GM23338 (cell line): ENCODE measurements around the gene KIFC3. TPM values are rescaled to one million over a fixed set of nuclear protein-coding genes. Genes with fewer than 3 reads are reported as not detected.

ENCODE experiments used
- CREB1 ChIP-seq: fragments of 250-450 bp; sonication (Bioruptor Pico); IDR thresholded peaks from 2 replicates; pipeline ENCODE4 v1.5.0; 2020; ENCODE audit warnings: low read depth, mild to moderate bottlenecking, moderate library complexity
- EZH2 ChIP-seq: fragments of 200-600 bp; sonication (generic); IDR thresholded peaks from one replicate; pipeline ENCODE4 v1.8.0; 2017; ENCODE audit warnings: antibody characterized with exemption, mild to moderate bottlenecking, low read depth; ENCODE audit not compliant: unreplicated experiment
- EZH2phosphoT487 ChIP-seq: fragments of 200-600 bp; sonication (generic); IDR thresholded peaks from one replicate; pipeline ENCODE4 v1.8.1; 2018; ENCODE audit warnings: antibody characterized with exemption; ENCODE audit not compliant: unreplicated experiment
- JUNB ChIP-seq: IDR thresholded peaks from one replicate; pipeline ENCODE4 v1.6.1; 2016; ENCODE audit warnings: antibody characterized with exemption; ENCODE audit not compliant: unreplicated experiment
- STAT1 ChIP-seq: IDR thresholded peaks from one replicate; pipeline ENCODE4 v1.6.1; 2016; ENCODE audit warnings: antibody characterized with exemption; ENCODE audit not compliant: unreplicated experiment
- ZNF114 ChIP-seq: fragments of 250-450 bp; sonication (Bioruptor Pico); IDR thresholded peaks from 2 replicates; pipeline ENCODE4 v1.5.0; 2020; ENCODE audit warnings: mild to moderate bottlenecking, moderate library complexity
- ZNF331 ChIP-seq: fragments of 250-450 bp; sonication (Bioruptor Pico); IDR thresholded peaks from 2 replicates; pipeline ENCODE4 v1.5.0; 2020; ENCODE audit warnings: low read depth, mild to moderate bottlenecking, moderate library complexity
- ZNF462 ChIP-seq: fragments of 250-450 bp; sonication (Bioruptor Pico); IDR thresholded peaks from 2 replicates; pipeline ENCODE4 v1.5.0; 2020; ENCODE audit warnings: mild to moderate bottlenecking, moderate library complexity
- polyA plus RNA-seq: library from polyadenylated mRNA; unstranded; fragments of >200 nt; fragmentation: Nextera tagmentation; extraction: Ambion mirVana; gene quantifications from 2 replicates; pipeline ENCODE4 v1.2.1, GENCODE V29; 2016
- total RNA-seq: library from RNA; depleted of rRNA; stranded (reverse); fragments of >200 nt; shearing (Covaris generic); gene quantifications from 2 replicates; pipeline ENCODE4 v1.2.3, GENCODE V29; 2014
- TF ChIP-seq, protein P1 (sequence below): IDR thresholded peaks from one replicate; pipeline ENCODE4 v1.6.1; 2018; ENCODE audit warnings: antibody characterized with exemption; ENCODE audit not compliant: unreplicated experiment

Gene KIFC3
- total and polyA plus RNA-seq, 2 experiments from 2014 or later: 4.4 to 12.5 TPM

DNA sequence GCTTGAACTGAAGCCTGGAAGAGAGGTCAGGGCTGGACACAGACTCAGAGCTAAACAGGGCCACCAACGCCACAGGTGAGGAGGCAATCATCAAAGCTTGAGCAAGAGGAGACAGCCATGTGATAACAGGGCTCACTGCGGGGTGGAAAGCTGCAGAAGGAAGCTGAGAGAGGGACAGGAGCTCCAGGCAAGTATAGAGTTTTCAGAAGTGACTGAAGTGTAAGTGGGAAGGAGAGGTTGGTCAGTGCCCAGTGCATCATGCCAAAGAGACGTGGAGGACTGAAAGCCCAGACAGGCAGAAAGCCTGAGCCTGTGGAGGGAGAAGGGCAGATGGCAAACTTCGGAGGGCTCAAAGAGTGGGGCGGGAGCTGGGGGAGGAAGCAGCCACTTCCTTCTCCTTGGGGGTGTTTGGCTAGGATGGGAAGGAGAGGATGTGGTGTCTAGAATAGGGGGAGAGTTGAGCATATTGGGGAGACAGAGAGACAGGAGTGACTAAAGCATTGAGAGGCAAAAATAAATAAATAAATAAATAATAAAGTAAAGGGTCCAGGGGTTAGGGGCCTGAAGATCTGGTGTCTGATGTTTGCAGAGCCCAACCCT, 2.6 kb downstream of the KIFC3 start (continued):
- TF ChIP-seq ZNF462 (no peak), ZNF331 (CRISPR knock-in tag) (no peak), EZH2 (no peak), EZH2phosphoT487 (no peak), STAT1 (no peak), ZNF114 (CRISPR knock-in tag) (no peak), CREB1 (CRISPR knock-in tag) (no peak), JUNB (no peak)
- TF ChIP-seq, protein P1, sequence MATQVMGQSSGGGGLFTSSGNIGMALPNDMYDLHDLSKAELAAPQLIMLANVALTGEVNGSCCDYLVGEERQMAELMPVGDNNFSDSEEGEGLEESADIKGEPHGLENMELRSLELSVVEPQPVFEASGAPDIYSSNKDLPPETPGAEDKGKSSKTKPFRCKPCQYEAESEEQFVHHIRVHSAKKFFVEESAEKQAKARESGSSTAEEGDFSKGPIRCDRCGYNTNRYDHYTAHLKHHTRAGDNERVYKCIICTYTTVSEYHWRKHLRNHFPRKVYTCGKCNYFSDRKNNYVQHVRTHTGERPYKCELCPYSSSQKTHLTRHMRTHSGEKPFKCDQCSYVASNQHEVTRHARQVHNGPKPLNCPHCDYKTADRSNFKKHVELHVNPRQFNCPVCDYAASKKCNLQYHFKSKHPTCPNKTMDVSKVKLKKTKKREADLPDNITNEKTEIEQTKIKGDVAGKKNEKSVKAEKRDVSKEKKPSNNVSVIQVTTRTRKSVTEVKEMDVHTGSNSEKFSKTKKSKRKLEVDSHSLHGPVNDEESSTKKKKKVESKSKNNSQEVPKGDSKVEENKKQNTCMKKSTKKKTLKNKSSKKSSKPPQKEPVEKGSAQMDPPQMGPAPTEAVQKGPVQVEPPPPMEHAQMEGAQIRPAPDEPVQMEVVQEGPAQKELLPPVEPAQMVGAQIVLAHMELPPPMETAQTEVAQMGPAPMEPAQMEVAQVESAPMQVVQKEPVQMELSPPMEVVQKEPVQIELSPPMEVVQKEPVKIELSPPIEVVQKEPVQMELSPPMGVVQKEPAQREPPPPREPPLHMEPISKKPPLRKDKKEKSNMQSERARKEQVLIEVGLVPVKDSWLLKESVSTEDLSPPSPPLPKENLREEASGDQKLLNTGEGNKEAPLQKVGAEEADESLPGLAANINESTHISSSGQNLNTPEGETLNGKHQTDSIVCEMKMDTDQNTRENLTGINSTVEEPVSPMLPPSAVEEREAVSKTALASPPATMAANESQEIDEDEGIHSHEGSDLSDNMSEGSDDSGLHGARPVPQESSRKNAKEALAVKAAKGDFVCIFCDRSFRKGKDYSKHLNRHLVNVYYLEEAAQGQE: no peak
